Activated CD8-positive, alpha-beta memory T cell treated with anti-CD3 and anti-CD28 coated beads, Interleukin-2, amount 10 ng/mL, durations not matched to agents 7 days and 5 days (primary cell): ENCODE results near the gene IGF1R. TPM values are rescaled to one million over a fixed set of nuclear protein-coding genes. Genes with fewer than 3 reads are reported as not detected.

Source experiments
- ATAC-seq: fragments of 150-1000 bp; cut with Tn5 transposase; one replicate; pipeline ENCODE4 v1.10.0; 2021; ENCODE audit warnings: moderate library complexity
- CTCF ChIA-PET: fragments of 350-600 bp; sonication (Branson Sonifier 250); formaldehyde crosslinking; loops from one replicate; lab custom pipeline; 2021; ENCODE audit warnings: antibody characterized with exemption; lab: Charles Lee
- DNase-seq: peaks from one replicate; pipeline ENCODE4 v3.0.0-alpha.2; 2020
- H3K27ac Mint-ChIP-seq: one replicate; pipeline ENCODE4 v1.8.0; 2021; ENCODE audit warnings: mild to moderate bottlenecking, mixed read lengths
- H3K27me3 Mint-ChIP-seq: one replicate; pipeline ENCODE4 v1.8.0; 2021; ENCODE audit warnings: mixed read lengths
- H3K36me3 Mint-ChIP-seq: one replicate; pipeline ENCODE4 v1.8.0; 2021; ENCODE audit warnings: mild to moderate bottlenecking, mixed read lengths
- H3K4me1 Mint-ChIP-seq: one replicate; pipeline ENCODE4 v1.8.0; 2021; ENCODE audit warnings: mixed read lengths
- H3K4me3 Mint-ChIP-seq: one replicate; pipeline ENCODE4 v1.8.0; 2021; ENCODE audit warnings: mild to moderate bottlenecking, moderate library complexity, mixed read lengths
- H3K9me3 Mint-ChIP-seq: one replicate; pipeline ENCODE4 v1.8.0; 2022; ENCODE audit warnings: low read depth, mixed read lengths
- total RNA-seq, 2 experiments: library from RNA; stranded (reverse); gene quantifications; one replicate each; pipeline ENCODE4 v1.2.3, GENCODE V29; 2021

IGF1R gene
- total RNA-seq, 2 experiments from 2014 or later: 6.2 to 7.0 TPM

DNA sequence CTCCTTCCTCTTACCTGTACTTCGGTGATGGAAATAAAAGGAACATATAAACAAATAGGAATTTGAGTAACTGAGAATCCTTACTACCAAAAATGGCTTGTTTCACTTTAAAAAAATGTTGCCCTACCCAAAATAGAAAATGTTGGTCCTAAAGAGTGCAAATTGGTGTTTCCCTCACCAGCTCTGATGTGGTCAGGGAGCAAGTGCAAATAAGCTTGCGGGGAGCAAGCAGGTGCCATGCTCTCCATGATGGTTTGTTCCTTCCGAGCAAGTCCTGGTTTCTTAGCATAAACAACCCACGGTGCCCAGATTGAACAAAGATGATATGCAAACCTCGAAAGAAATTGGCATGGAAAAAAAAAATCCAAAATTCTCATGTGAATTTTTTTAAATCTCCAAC is 290.5 kb downstream of the IGF1R start:
- no peak for DNase-seq
- Mint-ChIP-seq H3K4me3 (no peak overlapping the region), H3K9me3 (no peaks in the 10 kb centered on the region), H3K27me3 (no peaks in the 10 kb centered on the region), H3K4me1 (peaks cover 10% of the 10 kb centered on the region), H3K27ac (no peak overlapping the region), H3K36me3 (no peaks in the 10 kb centered on the region)
- ATAC-seq: no peak
- CTCF ChIA-PET: interaction anchor here (1.0 kb wide), 1 partner anchor 57 kb away, joined by 3 read pairs; no protein-coding TSS in a partner anchor

DNA sequence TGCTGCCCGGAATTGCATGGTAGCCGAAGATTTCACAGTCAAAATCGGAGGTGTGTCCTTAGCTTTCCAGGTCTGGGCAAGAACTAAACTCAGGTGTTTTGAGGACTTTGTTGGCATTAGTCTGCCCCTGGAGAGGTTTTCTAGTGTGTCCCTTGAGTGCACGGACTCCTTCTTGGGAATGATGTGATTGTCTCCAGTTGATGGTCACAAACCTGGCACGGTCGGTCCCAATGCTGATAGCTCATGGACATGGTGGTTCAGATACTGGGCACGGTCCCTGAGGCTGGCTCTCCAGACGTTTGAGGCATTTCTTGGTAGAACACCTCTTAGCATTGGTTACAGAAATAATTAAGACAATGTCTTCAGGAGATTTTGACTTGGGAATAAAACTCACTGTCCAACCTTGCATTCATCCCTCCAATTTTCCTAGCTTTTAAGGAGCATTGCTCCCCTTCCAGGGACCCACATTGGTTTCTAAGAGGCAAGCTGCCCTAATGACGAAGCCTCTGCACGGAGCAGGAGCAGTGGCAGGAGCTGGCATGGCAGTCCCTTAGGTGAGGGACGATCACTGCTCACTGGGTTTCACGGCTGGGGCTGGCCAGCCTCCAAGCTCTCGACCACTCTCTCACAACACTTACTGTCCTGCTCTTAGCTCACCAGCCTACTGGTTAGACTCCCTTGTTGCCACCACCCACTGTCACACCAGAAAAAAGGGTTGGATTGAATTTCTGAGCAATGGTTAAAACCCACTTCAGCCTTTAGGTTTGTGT is 291.2 kb downstream of the IGF1R start:
- ATAC-seq (no peak), DNase-seq (no peak)
- no peak overlapping the region for H3K27ac Mint-ChIP-seq
- no peak overlapping the region for H3K4me3 Mint-ChIP-seq
- no peaks in the 10 kb centered on the region for H3K9me3 Mint-ChIP-seq
- H3K27me3 Mint-ChIP-seq: no peaks in the 10 kb centered on the region
- H3K4me1 Mint-ChIP-seq: peaks cover 10% of the 10 kb centered on the region
- H3K36me3 Mint-ChIP-seq: no peaks in the 10 kb centered on the region
- CTCF ChIA-PET: interaction anchor here (1.0 kb wide), 1 partner anchor 58 kb away, joined by 3 read pairs; no protein-coding TSS in a partner anchor

DNA sequence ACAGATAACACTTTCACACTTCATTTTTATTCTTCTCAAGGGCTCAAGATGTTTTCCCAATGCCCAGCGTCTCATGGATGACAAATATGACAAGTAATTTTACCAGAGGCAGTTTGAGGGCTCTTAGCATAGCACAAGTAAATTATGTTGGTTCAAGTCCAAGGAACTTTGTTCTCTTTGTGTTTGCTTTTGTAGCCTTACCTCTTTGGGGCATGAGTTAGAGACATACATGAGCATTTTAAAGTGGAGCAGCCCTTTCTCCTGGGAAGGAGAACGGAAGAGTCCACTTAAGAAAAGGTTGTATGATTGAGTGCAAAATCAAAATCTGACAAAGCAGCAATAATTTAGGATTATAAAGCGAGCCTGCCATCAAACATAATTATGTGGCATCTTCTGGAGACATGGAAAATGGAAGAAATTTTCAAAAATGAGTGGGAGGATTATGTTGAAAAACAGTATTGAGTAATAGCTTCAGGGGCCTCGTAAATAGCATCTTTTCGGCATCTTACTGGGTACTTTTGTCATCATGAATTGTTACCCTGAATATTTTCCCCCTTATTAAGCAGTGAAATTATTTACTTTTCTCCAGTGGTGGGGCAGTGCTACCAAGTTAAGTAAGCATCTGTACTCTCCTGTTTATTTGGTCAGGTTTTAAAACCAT is 293.4 kb downstream of the IGF1R start:
- no peak overlapping the region for H3K4me3 Mint-ChIP-seq
- no peaks in the 10 kb centered on the region for H3K9me3 Mint-ChIP-seq
- H3K27ac Mint-ChIP-seq: no peak overlapping the region
- H3K36me3 Mint-ChIP-seq: no peaks in the 10 kb centered on the region
- no peaks in the 10 kb centered on the region for H3K27me3 Mint-ChIP-seq
- CTCF ChIA-PET: no interaction called here
- no peak for ATAC-seq
- peaks cover 10% of the 10 kb centered on the region for H3K4me1 Mint-ChIP-seq
- no peak for DNase-seq

DNA sequence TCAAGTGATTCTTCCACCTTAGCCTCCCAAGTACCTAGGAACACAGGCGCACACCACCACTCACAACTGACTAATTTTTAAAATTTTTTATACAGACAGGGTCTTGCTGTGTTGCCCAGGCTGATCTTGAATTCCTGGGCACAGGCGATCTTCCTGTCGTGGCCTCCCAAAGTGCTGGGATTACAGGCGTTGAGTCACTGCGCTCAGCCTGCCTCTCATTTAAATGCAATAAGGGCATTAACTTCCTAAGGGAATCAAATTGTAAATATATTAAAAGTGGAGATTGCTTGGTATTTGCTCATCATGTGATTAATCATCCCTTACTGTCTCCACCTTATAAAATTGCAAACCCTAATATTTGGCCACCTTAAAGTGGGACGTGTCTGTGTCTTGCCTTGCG is 294.1 kb downstream of the IGF1R start:
- Mint-ChIP-seq H3K4me3 (no peak overlapping the region), H3K27ac (no peak overlapping the region), H3K4me1 (peaks cover 6% of the 10 kb centered on the region), H3K27me3 (no peaks in the 10 kb centered on the region), H3K9me3 (no peaks in the 10 kb centered on the region), H3K36me3 (no peaks in the 10 kb centered on the region)
- CTCF ChIA-PET: no interaction called here
- ATAC-seq (no peak), DNase-seq (no peak)

DNA sequence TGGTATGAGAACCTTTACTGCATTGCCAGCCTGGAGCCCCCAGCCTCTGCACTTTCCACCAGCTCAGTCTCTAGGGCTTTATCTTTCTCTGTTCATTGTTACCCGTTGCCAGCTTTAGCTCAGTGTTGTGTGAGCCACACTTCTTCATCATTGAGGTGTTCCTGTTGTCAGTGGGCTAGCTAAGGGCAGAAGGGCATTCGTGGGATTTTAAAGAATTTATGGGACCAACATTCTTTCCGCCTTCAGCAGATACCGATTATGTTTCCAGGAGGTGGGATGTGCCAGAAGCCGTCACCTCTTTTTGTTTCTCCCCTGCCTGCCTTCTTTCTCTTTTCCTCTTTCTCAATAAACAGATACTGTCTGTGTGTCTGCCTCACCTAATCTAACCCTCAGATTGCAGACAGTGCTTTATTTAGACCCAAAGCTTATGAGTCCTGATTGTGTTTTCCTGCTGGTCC is 294.7 kb downstream of the IGF1R start:
- Mint-ChIP-seq H3K4me3 (no peak overlapping the region), H3K27me3 (no peaks in the 10 kb centered on the region), H3K9me3 (no peaks in the 10 kb centered on the region), H3K27ac (no peak overlapping the region), H3K4me1 (peaks cover 1% of the 10 kb centered on the region), H3K36me3 (no peaks in the 10 kb centered on the region)
- ATAC-seq (no peak), DNase-seq (no peak)
- CTCF ChIA-PET: no interaction called here

DNA sequence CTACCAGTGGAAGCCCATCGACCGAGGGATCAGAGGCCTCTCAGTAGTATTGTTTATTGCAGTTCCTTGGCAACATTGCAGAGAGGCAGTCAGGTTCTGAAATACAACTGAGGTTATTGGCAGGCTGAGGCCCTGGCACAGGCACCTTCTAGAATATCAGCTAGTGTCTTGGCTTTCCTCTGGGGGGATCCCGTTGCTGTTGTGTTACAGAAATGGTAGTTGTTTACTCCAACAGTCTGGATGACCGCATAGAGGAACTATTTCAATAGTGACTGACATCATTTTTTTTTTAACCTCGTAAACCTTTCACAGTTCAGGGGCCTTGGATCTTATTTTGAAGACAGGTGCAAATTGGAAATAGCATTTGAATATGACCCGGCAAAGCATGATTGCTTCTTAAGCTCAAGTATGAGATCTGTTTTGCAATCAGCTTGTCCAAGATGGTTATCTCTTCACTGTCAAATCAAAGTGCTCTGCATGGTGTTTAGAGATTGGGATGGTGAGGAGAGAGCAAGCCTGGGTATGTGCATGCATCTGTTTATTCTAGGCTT is 295.3 kb downstream of the IGF1R start:
- Mint-ChIP-seq H3K27me3 (no peaks in the 10 kb centered on the region), H3K27ac (no peak overlapping the region), H3K36me3 (no peaks in the 10 kb centered on the region), H3K4me1 (no peaks in the 10 kb centered on the region), H3K4me3 (no peak overlapping the region), H3K9me3 (no peaks in the 10 kb centered on the region)
- CTCF ChIA-PET: no interaction called here
- DNase-seq (no peak), ATAC-seq (no peak)

DNA sequence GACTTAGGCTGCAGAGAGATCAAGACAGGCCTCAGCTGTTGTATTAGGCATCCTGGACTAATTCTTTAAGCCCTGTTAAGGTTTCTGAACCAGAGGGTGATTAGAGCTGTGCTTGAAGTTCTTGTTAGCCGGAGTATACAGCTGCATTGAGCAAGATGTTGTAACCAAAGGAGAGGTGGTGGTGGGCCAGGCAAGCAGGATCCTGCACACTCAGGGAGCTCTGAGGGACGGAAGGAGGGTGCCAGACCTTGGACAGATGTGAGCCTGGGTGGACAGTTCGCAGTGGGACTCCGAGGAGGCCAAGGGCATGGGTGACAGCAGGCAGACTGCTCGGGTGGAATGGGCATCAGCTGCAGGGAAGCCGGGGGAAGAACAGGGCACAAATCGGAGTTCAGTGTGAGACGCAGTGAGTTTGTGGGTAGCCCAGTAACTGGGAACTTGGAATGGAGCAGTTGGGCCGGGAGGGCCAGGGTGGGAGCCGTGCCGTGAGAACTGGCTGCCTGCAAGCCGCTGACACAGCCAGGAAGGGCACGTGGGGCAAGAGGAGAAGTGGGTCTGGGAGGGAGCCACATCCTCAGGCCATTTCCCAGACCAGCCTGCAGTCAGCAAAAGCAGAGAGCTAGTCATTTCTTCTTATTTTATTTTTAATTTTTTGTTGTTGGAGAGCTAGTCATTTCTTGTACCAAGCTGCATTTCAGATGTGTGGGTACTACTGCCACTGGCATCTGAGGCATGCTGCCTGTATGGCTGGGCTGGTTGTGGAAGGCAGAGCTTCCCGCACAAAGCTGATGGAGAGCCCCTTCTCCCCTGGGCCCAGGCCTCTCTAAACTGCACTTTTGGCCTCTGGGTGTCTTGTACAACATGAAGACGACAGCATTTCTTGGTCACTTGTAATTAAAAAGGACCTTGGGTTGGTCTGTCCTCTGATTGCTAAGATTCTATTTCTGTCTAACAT is 298.2 kb downstream of the IGF1R start:
- DNase-seq: no peak
- H3K4me3 Mint-ChIP-seq: no peak overlapping the region
- CTCF ChIA-PET: no interaction called here

DNA sequence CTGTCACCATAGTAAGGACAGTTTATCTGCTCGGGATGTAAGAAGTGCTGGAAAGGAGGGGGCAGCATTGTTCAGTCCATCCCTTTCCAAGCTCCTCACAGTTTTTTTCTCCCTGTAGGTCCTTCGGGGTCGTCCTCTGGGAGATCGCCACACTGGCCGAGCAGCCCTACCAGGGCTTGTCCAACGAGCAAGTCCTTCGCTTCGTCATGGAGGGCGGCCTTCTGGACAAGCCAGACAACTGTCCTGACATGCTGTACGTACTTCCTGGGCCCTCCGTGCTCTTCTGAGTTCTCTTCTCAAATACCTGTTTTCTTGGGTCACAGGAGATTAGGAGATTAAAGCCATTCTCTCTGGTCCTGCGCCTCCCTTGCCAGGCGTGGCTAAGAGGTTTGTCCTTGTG is 300.1 kb downstream of the IGF1R start:
- no peak for ATAC-seq
- no peak overlapping the region for H3K4me3 Mint-ChIP-seq
- peaks cover 15% of the 10 kb centered on the region for H3K4me1 Mint-ChIP-seq
- no peak for DNase-seq
- H3K36me3 Mint-ChIP-seq: no peaks in the 10 kb centered on the region
- CTCF ChIA-PET: no interaction called here
- no peaks in the 10 kb centered on the region for H3K9me3 Mint-ChIP-seq
- no peaks in the 10 kb centered on the region for H3K27me3 Mint-ChIP-seq
- no peak overlapping the region for H3K27ac Mint-ChIP-seq

More for the DNA sequence above, 298.2 kb downstream of the IGF1R start:
- Mint-ChIP-seq H3K27ac (no peak overlapping the region), H3K36me3 (no peaks in the 10 kb centered on the region), H3K9me3 (no peaks in the 10 kb centered on the region), H3K4me1 (no peaks in the 10 kb centered on the region), H3K27me3 (no peaks in the 10 kb centered on the region)
- no peak for ATAC-seq

DNA sequence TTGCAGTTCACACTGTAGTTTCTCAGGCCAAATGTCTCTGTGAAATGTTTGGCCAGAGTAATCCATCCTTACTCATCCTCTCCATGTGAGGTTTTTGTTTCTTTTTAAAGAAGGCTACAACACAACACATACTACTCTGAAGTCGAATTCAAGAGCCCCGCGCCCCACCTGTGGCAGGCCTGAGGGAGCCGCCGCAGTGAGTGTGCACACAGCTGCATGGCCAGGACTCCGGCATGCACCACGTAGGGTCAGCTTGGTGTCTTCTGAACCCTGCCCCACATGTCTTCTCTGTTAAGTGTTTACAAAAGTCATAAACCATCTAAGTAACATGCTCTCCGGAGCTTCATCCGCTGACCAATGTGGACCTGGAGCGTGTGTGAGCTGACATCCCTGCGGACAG is 300.6 kb downstream of the IGF1R start:
- CTCF ChIA-PET: no interaction called here
- Mint-ChIP-seq H3K9me3 (no peaks in the 10 kb centered on the region), H3K4me3 (no peak overlapping the region), H3K36me3 (no peaks in the 10 kb centered on the region), H3K27me3 (no peaks in the 10 kb centered on the region), H3K4me1 (peaks cover 19% of the 10 kb centered on the region), H3K27ac (no peak overlapping the region)
- DNase-seq (no peak), ATAC-seq (no peak)

DNA sequence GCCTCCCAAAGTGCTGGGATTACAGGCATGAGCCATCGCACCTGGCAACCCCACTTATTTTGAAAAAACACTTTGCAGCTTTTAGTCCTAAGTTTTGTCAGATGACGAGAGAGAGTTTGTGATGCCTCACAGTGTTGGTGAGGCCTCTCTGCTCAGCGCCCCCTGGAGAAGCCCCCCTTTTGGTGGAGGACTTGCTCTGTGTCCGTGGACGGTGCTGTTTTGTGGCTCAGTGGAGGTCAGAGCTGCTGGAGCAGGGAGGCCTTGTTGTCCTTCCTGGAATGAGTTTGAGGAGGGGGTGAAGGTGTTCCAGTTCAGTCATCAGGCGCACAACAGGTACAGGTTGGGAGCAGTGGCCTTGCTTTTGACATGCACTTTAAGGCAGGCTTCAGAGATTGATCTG is 301.3 kb downstream of the IGF1R start:
- Mint-ChIP-seq H3K9me3 (no peaks in the 10 kb centered on the region), H3K27me3 (no peaks in the 10 kb centered on the region), H3K4me1 (peaks cover 19% of the 10 kb centered on the region), H3K36me3 (no peaks in the 10 kb centered on the region), H3K4me3 (no peak overlapping the region), H3K27ac (no peak overlapping the region)
- CTCF ChIA-PET: no interaction called here
- DNase-seq: no peak
- ATAC-seq: no peak

DNA sequence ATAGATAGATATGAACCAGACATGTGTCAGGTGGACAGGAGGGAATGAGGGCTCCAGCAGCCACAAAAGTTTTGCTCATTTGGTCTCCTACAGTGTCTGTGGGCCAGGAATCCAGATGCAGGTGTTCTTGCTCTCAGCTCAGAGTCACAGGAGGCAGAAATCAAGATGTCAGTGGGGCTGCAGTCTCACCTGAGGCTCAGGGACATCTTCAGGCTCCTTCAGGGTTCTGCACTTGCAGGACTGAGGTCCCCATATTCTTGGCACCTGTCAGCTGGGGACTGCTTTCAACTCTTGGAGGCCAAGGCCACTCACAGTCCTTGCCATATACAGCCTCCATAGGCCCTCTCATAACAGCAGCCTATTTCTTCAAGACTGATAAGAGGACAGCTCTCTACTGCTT is 301.9 kb downstream of the IGF1R start:
- no peaks in the 10 kb centered on the region for H3K27me3 Mint-ChIP-seq
- H3K4me3 Mint-ChIP-seq: no peak overlapping the region
- no peaks in the 10 kb centered on the region for H3K9me3 Mint-ChIP-seq
- ATAC-seq (no peak), DNase-seq (no peak)
- no peak overlapping the region for H3K27ac Mint-ChIP-seq
- CTCF ChIA-PET: no interaction called here
- H3K36me3 Mint-ChIP-seq: no peaks in the 10 kb centered on the region
- H3K4me1 Mint-ChIP-seq: peaks cover 19% of the 10 kb centered on the region

DNA sequence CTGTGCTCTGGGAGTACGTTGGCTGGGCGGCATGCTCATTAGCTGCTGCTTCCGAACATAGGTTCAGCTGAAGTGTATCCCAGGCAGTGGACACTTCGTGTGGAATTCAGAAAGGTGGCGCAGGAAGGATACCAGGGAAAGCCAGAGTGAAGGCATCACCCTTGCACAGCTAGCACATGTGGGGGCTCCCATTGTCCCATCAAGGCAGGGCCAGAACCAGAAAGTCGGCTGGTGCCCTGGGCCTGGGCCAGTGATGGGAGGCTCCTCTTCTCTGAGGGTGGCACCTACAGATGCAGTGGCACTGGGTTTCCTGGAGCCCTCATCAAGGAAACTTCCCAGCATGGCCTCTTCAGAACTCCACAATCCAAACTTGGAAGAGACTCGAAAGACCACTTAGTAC is 302.7 kb downstream of the IGF1R start:
- Mint-ChIP-seq H3K4me1 (peaks cover 19% of the 10 kb centered on the region), H3K36me3 (no peaks in the 10 kb centered on the region), H3K9me3 (no peaks in the 10 kb centered on the region), H3K27me3 (no peaks in the 10 kb centered on the region), H3K27ac (no peak overlapping the region), H3K4me3 (no peak overlapping the region)
- CTCF ChIA-PET: interaction anchor here (1.3 kb wide), 1 partner anchor 109 kb away, joined by 4 read pairs; no protein-coding TSS in a partner anchor
- ATAC-seq: no peak
- no peak for DNase-seq
